Vagina (tissue), 2 donors: ENCODE measurements around the gene SLC15A1. TPM values are rescaled to one million over a fixed set of nuclear protein-coding genes. Genes with fewer than 3 reads are reported as not detected.

Experiments
- DNase-seq, 2 donors: peaks; one replicate each; pipeline ENCODE4 v3.0.0-alpha.2; 2017; ENCODE audit errors: extremely low spot score in 2 of 2
- H3K27ac ChIP-seq: fragments of 200-600 bp; sonication (generic); one replicate; pipeline ENCODE4 v1.5.1; 2019
- H3K27me3 ChIP-seq: fragments of 200-600 bp; sonication (generic); one replicate; pipeline ENCODE4 v1.5.1; 2019
- H3K36me3 ChIP-seq, 2 donors: fragments of 200-600 bp; sonication (generic); one replicate each; pipeline ENCODE4 v1.5.1; 2017 to 2019
- H3K4me1 ChIP-seq: fragments of 200-600 bp; sonication (generic); one replicate; pipeline ENCODE4 v1.5.1; 2019
- H3K4me3 ChIP-seq, 2 donors: fragments of 200-600 bp; sonication (generic); 1 replicate in 1 of 2; 2 replicates in 1 of 2; pipeline ENCODE4 v1.5.1; 2016 to 2019
- H3K9me3 ChIP-seq: fragments of 200-600 bp; sonication (generic); one replicate; pipeline ENCODE4 v1.5.1; 2019
- POLR2A ChIP-seq, 2 donors: fragments of 450-650 bp; IDR thresholded peaks; one replicate each; pipeline ENCODE4 v1.6.1; 2017; ENCODE audit warnings: antibody characterized with exemption in 2 of 2, mild to moderate bottlenecking in 2 of 2, moderate library complexity in 2 of 2
- POLR2AphosphoS5 ChIP-seq, 2 donors: sonication (generic); formaldehyde crosslinking; IDR thresholded peaks; one replicate each; pipeline ENCODE4 v1.9.0; 2017; ENCODE audit warnings: antibody characterized with exemption in 2 of 2, mild to moderate bottlenecking in 2 of 2, low read depth in 1 of 2; ENCODE audit not compliant: insufficient read depth in 1 of 2
- intact Hi-C: fragments of 100-400 bp; cut with DNase I; formaldehyde crosslinking; loops from one replicate; pipeline ENCODE4 v1.15.1; 2023
- total RNA-seq: library from RNA; depleted of rRNA; stranded (reverse); fragments of >200 nt; gene quantifications from one replicate; pipeline ENCODE4 v1.2.3, GENCODE V29; 2016
- TF ChIP-seq, protein P1 (sequence below), 3 experiments: fragments of 450-650 bp in 2 of 3; fragments of 200-600 bp in 1 of 3; sonication (generic) in 1 of 3; IDR thresholded peaks; one replicate each; pipeline ENCODE4 v1.5.1; 2017 to 2019; ENCODE audit warnings: antibody characterized with exemption in 3 of 3, mild to moderate bottlenecking in 2 of 3, moderate library complexity in 2 of 3

SLC15A1 gene
- total RNA-seq, 1 donor from 2014 or later, result 7.4 TPM

DNA sequence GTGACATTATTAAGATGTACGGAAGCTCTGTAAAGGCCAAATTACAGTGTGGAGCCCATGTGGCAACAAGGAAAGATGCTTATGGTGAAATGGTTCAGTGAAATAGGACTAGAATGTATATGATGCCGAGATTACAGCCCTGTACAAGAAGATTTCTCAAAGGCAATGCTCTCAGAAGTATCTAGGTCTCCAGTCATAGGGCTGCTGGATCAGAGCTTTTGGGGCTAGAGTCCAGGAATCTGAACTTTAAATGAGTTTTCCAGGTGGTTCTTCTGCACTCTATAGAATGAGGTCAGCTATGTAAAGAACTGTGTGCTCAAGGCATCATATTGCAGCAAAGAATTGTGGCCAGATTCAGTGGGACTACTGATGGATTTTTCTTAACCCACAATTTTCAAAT is 100.2 kb downstream of the SLC15A1 start:
- no peaks in the 10 kb centered on the region for H3K27me3 ChIP-seq
- TF ChIP-seq POLR2AphosphoS5 (IDR thresholded peaks at IDR 0.05; ENCODE audit: insufficient read depth in 1 of 2, low read depth in 1 of 2), result no peak
- TF ChIP-seq, protein P1, sequence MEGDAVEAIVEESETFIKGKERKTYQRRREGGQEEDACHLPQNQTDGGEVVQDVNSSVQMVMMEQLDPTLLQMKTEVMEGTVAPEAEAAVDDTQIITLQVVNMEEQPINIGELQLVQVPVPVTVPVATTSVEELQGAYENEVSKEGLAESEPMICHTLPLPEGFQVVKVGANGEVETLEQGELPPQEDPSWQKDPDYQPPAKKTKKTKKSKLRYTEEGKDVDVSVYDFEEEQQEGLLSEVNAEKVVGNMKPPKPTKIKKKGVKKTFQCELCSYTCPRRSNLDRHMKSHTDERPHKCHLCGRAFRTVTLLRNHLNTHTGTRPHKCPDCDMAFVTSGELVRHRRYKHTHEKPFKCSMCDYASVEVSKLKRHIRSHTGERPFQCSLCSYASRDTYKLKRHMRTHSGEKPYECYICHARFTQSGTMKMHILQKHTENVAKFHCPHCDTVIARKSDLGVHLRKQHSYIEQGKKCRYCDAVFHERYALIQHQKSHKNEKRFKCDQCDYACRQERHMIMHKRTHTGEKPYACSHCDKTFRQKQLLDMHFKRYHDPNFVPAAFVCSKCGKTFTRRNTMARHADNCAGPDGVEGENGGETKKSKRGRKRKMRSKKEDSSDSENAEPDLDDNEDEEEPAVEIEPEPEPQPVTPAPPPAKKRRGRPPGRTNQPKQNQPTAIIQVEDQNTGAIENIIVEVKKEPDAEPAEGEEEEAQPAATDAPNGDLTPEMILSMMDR (IDR thresholded peaks at IDR 0.05), result no peak
- no peak for TF ChIP-seq POLR2A (IDR thresholded peaks at IDR 0.05)
- intact Hi-C loops, result no loop called here

DNA sequence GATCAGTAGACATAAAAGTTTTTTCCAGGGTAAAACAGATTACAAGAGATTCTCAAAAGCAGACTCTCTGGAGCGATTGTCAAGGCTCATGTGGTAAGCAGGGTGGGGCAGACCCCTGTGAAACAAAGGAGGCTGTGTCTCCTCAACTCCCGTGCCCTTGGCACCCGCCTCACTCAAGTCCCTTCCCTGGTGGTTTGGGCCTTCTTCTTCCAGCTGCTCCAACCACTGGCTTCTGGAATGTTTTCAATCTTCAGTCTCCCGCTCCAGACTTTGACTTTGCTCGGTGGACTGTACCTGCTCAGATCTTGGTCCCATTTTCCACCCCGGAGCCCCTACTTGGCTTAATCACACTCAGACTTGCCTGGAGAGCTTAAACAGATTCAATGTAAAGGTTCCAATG is 100.7 kb downstream of the SLC15A1 start:
- TF ChIP-seq, protein P1 (IDR thresholded peaks at IDR 0.05), result no peak
- TF ChIP-seq POLR2AphosphoS5 (IDR thresholded peaks at IDR 0.05; ENCODE audit: insufficient read depth in 1 of 2, low read depth in 1 of 2), result no peak
- no peak for TF ChIP-seq POLR2A (IDR thresholded peaks at IDR 0.05)
- Histone ChIP-seq H3K4me1 (peaks cover 4% of the 10 kb centered on the region), H3K27ac (no peak overlapping the region), H3K36me3 (no peaks in the 10 kb centered on the region), H3K9me3 (no peaks in the 10 kb centered on the region), H3K4me3 (no peak overlapping the region), H3K27me3 (no peaks in the 10 kb centered on the region)
- intact Hi-C loops, result no loop called here
- no peak for DNase-seq

More for the DNA sequence above, 100.2 kb downstream of the SLC15A1 start:
- no peak overlapping the region for H3K4me3 ChIP-seq
- H3K27ac ChIP-seq, result no peak overlapping the region
- no peaks in the 10 kb centered on the region for H3K9me3 ChIP-seq
- DNase-seq, result no peak
- H3K36me3 ChIP-seq, result no peaks in the 10 kb centered on the region
- peaks cover 9% of the 10 kb centered on the region for H3K4me1 ChIP-seq

DNA sequence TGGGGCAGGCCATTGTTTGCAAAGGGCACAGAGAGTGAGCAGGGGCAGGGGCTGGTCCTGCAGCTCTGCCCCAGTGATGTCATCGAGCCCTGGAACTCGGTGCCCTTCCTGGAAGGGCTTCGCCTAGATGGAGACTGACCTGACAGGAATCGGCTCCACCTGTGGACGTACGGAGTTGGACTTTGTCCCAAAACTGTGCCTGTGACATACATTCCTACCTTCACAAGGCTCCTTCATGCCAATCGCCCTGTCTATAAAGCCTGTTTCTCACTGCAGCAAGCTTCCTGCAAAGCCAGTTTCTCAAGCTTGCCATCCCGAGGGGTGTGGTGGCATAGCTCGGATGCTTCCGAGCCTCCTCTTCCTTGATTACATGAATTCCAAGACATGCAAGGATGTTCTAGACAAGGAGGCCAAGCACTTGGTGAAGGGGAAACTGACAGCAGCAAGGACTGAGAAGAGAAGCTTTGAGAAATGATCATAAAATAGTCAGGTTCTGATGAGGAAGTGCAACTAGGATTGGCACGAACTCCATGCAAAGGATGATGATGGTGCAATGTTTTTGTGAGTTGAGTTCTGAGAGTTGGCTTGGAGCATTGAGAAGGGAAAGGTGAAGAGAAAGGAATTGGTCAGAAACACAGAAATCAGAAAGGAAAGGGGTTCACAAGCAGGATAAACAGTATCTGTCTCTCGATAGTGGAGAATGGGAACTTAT is 101.9 kb downstream of the SLC15A1 start:
- no peak overlapping the region for H3K4me3 ChIP-seq
- H3K9me3 ChIP-seq, result no peaks in the 10 kb centered on the region
- H3K36me3 ChIP-seq, result no peaks in the 10 kb centered on the region
- peaks cover 4% of the 10 kb centered on the region for H3K4me1 ChIP-seq
- TF ChIP-seq, protein P1 (IDR thresholded peaks at IDR 0.05), result no peak
- TF ChIP-seq POLR2A (IDR thresholded peaks at IDR 0.05), result no peak
- TF ChIP-seq POLR2AphosphoS5 (IDR thresholded peaks at IDR 0.05; ENCODE audit: insufficient read depth in 1 of 2, low read depth in 1 of 2), result no peak
- no peaks in the 10 kb centered on the region for H3K27me3 ChIP-seq
- H3K27ac ChIP-seq, result no peak overlapping the region
- DNase-seq, result no peak
- intact Hi-C loops, result no loop called here

DNA sequence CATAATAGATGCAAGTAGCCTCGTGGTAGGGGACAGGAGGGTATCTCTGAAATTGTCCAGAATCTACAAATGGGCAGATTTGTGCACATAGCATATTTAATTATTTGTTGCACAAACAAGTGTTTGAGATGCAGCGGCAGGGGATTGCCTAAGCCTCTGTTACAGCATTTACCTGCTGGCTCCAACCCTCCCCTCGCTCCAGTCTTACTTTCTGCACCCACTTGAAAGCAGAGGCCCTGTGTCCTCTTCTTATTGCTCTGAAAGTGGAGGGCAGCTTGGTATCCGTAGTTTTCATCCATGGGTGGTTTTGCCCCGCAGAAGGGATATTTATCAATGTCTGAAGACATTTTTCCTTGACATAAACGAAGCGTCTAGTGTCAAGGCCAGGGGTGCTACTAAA is 102.6 kb downstream of the SLC15A1 start:
- TF ChIP-seq POLR2A (IDR thresholded peaks at IDR 0.05) (no peak), POLR2AphosphoS5 (IDR thresholded peaks at IDR 0.05; ENCODE audit: insufficient read depth in 1 of 2, low read depth in 1 of 2) (no peak)
- TF ChIP-seq, protein P1 (IDR thresholded peaks at IDR 0.05), result no peak
- intact Hi-C loops, result no loop called here
- Histone ChIP-seq H3K4me1 (peaks cover 4% of the 10 kb centered on the region), H3K9me3 (no peaks in the 10 kb centered on the region), H3K36me3 (no peaks in the 10 kb centered on the region), H3K27ac (no peak overlapping the region), H3K27me3 (no peaks in the 10 kb centered on the region), H3K4me3 (no peak overlapping the region)
- no peak for DNase-seq

DNA sequence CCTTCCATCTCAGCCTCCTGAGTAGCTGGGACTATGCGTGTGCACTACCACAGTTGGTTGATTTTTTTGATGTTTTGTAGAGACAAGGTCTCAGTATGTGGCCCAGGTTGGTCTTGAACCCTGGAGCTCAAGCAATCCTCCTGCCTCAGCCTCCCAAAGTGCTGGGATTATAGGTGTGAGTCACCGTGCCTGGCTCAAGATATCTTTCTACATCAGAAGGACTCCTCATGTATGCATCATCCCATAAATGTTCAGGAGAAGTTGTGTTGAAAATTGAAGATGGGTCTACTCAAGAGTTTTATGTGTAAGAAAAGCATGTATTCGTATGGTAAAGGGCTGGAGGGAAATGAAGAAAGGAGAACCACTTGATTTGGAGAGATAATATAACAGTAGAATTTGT is 103.8 kb downstream of the SLC15A1 start:
- Histone ChIP-seq H3K36me3 (no peaks in the 10 kb centered on the region), H3K4me1 (peaks cover 4% of the 10 kb centered on the region), H3K27ac (no peak overlapping the region), H3K9me3 (no peaks in the 10 kb centered on the region), H3K4me3 (no peak overlapping the region), H3K27me3 (no peaks in the 10 kb centered on the region)
- TF ChIP-seq, protein P1 (IDR thresholded peaks at IDR 0.05), result no peak
- no peak for TF ChIP-seq POLR2A (IDR thresholded peaks at IDR 0.05)
- TF ChIP-seq POLR2AphosphoS5 (IDR thresholded peaks at IDR 0.05; ENCODE audit: insufficient read depth in 1 of 2, low read depth in 1 of 2), result no peak
- intact Hi-C loops, result no loop called here
- DNase-seq, result no peak
